Activated naive CD4-positive, alpha-beta T cell treated with anti-CD3 and anti-CD28 coated beads for 36 hours (primary cell): ENCODE measurements around the gene COX7C. TPM values are rescaled to one million over a fixed set of nuclear protein-coding genes. Genes with fewer than 3 reads are reported as not detected.
"Not testable (repeated sequence)": the region's sequence is repeated elsewhere in the genome, so short reads cannot be mapped to it uniquely, and the experiment has no call there.

ENCODE experiments used
- CTCF ChIA-PET: fragments of 350-600 bp; sonication (Branson Sonifier 250); formaldehyde crosslinking; loops from one replicate; lab custom pipeline; 2021; ENCODE audit warnings: antibody characterized with exemption; lab: Charles Lee
- DNase-seq: peaks from one replicate; pipeline ENCODE4 v3.0.0-alpha.2; 2020
- H3K27ac Mint-ChIP-seq: one replicate; pipeline ENCODE4 v1.8.0; 2021; ENCODE audit warnings: mild to moderate bottlenecking, mixed read lengths
- H3K27me3 Mint-ChIP-seq: one replicate; pipeline ENCODE4 v1.8.0; 2021; ENCODE audit warnings: low read depth, mixed read lengths
- H3K36me3 Mint-ChIP-seq: one replicate; pipeline ENCODE4 v1.8.0; 2021; ENCODE audit warnings: low read depth, mixed read lengths
- H3K4me1 Mint-ChIP-seq: one replicate; pipeline ENCODE4 v1.8.0; 2021; ENCODE audit warnings: low read depth, mixed read lengths
- H3K4me3 Mint-ChIP-seq: one replicate; pipeline ENCODE4 v1.8.0; 2021; ENCODE audit warnings: mild to moderate bottlenecking, moderate library complexity, mixed read lengths
- H3K9me3 Mint-ChIP-seq: one replicate; pipeline ENCODE4 v1.8.0; 2021; ENCODE audit warnings: mixed read lengths
- intact Hi-C: fragments of 100-400 bp; cut with micrococcal nuclease; formaldehyde crosslinking; loops from one replicate; pipeline ENCODE4 v1.15.1; 2023
- total RNA-seq, 2 experiments: library from RNA; stranded (reverse); gene quantifications; one replicate each; pipeline ENCODE4 v1.2.3, GENCODE V29; 2021

Gene COX7C
- 100 to 1,000 TPM; 925 to 952 TPM for total RNA-seq

GRCh38 chr5:86617756-86618576 lies at the start of gene COX7C:
Gene COX7C, plus strand, starts transcription at chr5:86617941. Its CDS starts 115 bp downstream, at chr5:86618056.
- no peaks in the 10 kb centered on the region for H3K9me3 Mint-ChIP-seq
- H3K36me3 Mint-ChIP-seq: peaks cover 37% of the 10 kb centered on the region
- peak within 1 kb of the TSS; percentile 99 for H3K27ac Mint-ChIP-seq
- DNase-seq: peak; percentile 96
- CTCF ChIA-PET: no interaction called here
- intact Hi-C loops: loop anchor here (1.0 to 10.0 kb wide), 7 partner anchors 403 to 1884 kb away; partner anchors contain the start of gene TMEM161B
- peaks cover 21% of the 10 kb centered on the region for H3K4me1 Mint-ChIP-seq
- peak within 1 kb of the TSS; percentile 100 for H3K4me3 Mint-ChIP-seq
- H3K27me3 Mint-ChIP-seq: peaks cover 2% of the 10 kb centered on the region

GRCh38 chr5:86569522-86570426 lies 48.0 kb upstream of the COX7C start:
- H3K27ac Mint-ChIP-seq, DNase-seq, H3K4me3 Mint-ChIP-seq, H3K4me1 Mint-ChIP-seq, H3K36me3 Mint-ChIP-seq, H3K27me3 Mint-ChIP-seq, CTCF ChIA-PET, H3K9me3 Mint-ChIP-seq: not testable (repeated sequence)
- intact Hi-C loops: loop anchor here (10.0 kb wide), 1 partner anchor 395 kb away; no protein-coding TSS in a partner anchor

- Mint-ChIP-seq H3K4me1 (no peaks in the 10 kb centered on the region), H3K36me3 (no peaks in the 10 kb centered on the region), H3K27ac (no peak overlapping the region), H3K9me3 (no peaks in the 10 kb centered on the region), H3K4me3 (no peak overlapping the region), H3K27me3 (no peaks in the 10 kb centered on the region)
- no peak for DNase-seq
- CTCF ChIA-PET: no interaction called here
- intact Hi-C loops: no loop called here
These were observed 47.2 kb upstream of the COX7C start for GRCh38 chr5:86570427-86571083.

- H3K27me3 Mint-ChIP-seq, H3K9me3 Mint-ChIP-seq, DNase-seq, H3K27ac Mint-ChIP-seq, intact Hi-C loops, H3K4me1 Mint-ChIP-seq, H3K36me3 Mint-ChIP-seq, CTCF ChIA-PET, H3K4me3 Mint-ChIP-seq: not testable (repeated sequence)
These were observed 46.6 kb upstream of the COX7C start for GRCh38 chr5:86571109-86571508.

- H3K9me3 Mint-ChIP-seq: no peaks in the 10 kb centered on the region
- intact Hi-C loops: no loop called here
These were observed 44.8 kb upstream of the COX7C start for GRCh38 chr5:86572825-86573517.

GRCh38 chr5:86579502-86579901 lies 38.2 kb upstream of the COX7C start:
- Mint-ChIP-seq H3K27me3 (peaks cover 6% of the 10 kb centered on the region), H3K9me3 (no peaks in the 10 kb centered on the region), H3K4me3 (no peak overlapping the region), H3K36me3 (peaks cover 1% of the 10 kb centered on the region), H3K4me1 (no peaks in the 10 kb centered on the region), H3K27ac (no peak overlapping the region)
- no peak for DNase-seq
- CTCF ChIA-PET: no interaction called here
- intact Hi-C loops: no loop called here

More at GRCh38 chr5:86572825-86573517, 44.8 kb upstream of the COX7C start:
- CTCF ChIA-PET: no interaction called here
- Mint-ChIP-seq H3K4me3 (no peak overlapping the region), H3K4me1 (no peaks in the 10 kb centered on the region), H3K36me3 (no peaks in the 10 kb centered on the region), H3K27ac (no peak overlapping the region), H3K27me3 (no peaks in the 10 kb centered on the region)
- DNase-seq: no peak

GRCh38 chr5:86596476-86596875 lies 21.3 kb upstream of the COX7C start:
- intact Hi-C loops: no loop called here
- Mint-ChIP-seq H3K9me3 (no peaks in the 10 kb centered on the region), H3K36me3 (no peaks in the 10 kb centered on the region), H3K27me3 (peaks cover 28% of the 10 kb centered on the region), H3K4me3 (no peak overlapping the region), H3K27ac (no peak overlapping the region), H3K4me1 (no peaks in the 10 kb centered on the region)
- no peak for DNase-seq
- CTCF ChIA-PET: no interaction called here

GRCh38 chr5:86605881-86606280 lies 11.9 kb upstream of the COX7C start:
- intact Hi-C loops: no loop called here
- H3K9me3 Mint-ChIP-seq: no peaks in the 10 kb centered on the region
- no peaks in the 10 kb centered on the region for H3K36me3 Mint-ChIP-seq
- H3K27ac Mint-ChIP-seq: no peak overlapping the region
- no peaks in the 10 kb centered on the region for H3K4me1 Mint-ChIP-seq
- H3K27me3 Mint-ChIP-seq: peaks cover 13% of the 10 kb centered on the region
- no peak for DNase-seq
- no peak overlapping the region for H3K4me3 Mint-ChIP-seq
- CTCF ChIA-PET: no interaction called here

GRCh38 chr5:86613455-86613854 lies 4.3 kb upstream of the COX7C start:
- Mint-ChIP-seq H3K4me3 (no peak overlapping the region), H3K4me1 (peaks cover 4% of the 10 kb centered on the region), H3K36me3 (peaks cover 11% of the 10 kb centered on the region), H3K27ac (no peak overlapping the region), H3K27me3 (peaks cover 9% of the 10 kb centered on the region), H3K9me3 (no peaks in the 10 kb centered on the region)
- no peak for DNase-seq
- CTCF ChIA-PET: no interaction called here
- intact Hi-C loops: loop anchor here (10.0 kb wide), 1 partner anchor 1531 kb away; no protein-coding TSS in a partner anchor

- Mint-ChIP-seq H3K4me1 (peaks cover 21% of the 10 kb centered on the region), H3K9me3 (no peaks in the 10 kb centered on the region), H3K4me3 (peak overlapping the region; percentile 100), H3K27ac (peak overlapping the region; percentile 99), H3K27me3 (peaks cover 4% of the 10 kb centered on the region), H3K36me3 (peaks cover 37% of the 10 kb centered on the region)
- no peak for DNase-seq
- CTCF ChIA-PET: no interaction called here
- intact Hi-C loops: loop anchor here (1.0 to 10.0 kb wide), 6 partner anchors 503 to 1885 kb away; partner anchors contain the start of gene TMEM161B
These were observed 409 bp upstream of the COX7C start for GRCh38 chr5:86617309-86617755.

- no peak overlapping the region for H3K27ac Mint-ChIP-seq
- no peak for DNase-seq
- peaks cover 17% of the 10 kb centered on the region for H3K4me1 Mint-ChIP-seq
- intact Hi-C loops: no loop called here
- H3K27me3 Mint-ChIP-seq: no peaks in the 10 kb centered on the region
- CTCF ChIA-PET: no interaction called here
- no peaks in the 10 kb centered on the region for H3K9me3 Mint-ChIP-seq
- H3K4me3 Mint-ChIP-seq: no peak overlapping the region
- H3K36me3 Mint-ChIP-seq: peaks cover 25% of the 10 kb centered on the region
These were observed 6.2 kb downstream of the COX7C start for GRCh38 chr5:86623785-86624483.
